GM19025 (cell line): ENCODE results near the gene PROKR2.

ENCODE experiments used
- ATAC-seq: cut with Tn5 transposase; IDR thresholded peaks from one replicate; pipeline ENCODE4 v1.9.1; 2021; ENCODE audit warnings: mild to moderate bottlenecking, low read depth, moderate library complexity; ENCODE audit not compliant: unreplicated experiment

The PROKR2 gene

GRCh38 chr20:5316188-5317158, at the start of gene PROKR2:
TSS of gene PROKR2 (minus strand) at chr20:5316954. CDS start at chr20:5314369, 2,585 bp downstream.
- ATAC-seq, result no peak

GRCh38 chr20:5364997-5365597, 48.3 kb upstream of the PROKR2 start:
- no peak for ATAC-seq

- no peak for ATAC-seq
Observed at GRCh38 chr20:5364136-5364821, 47.5 kb upstream of the PROKR2 start.

- ATAC-seq, result no peak
Observed at GRCh38 chr20:5362771-5363170, 46.0 kb upstream of the PROKR2 start.

GRCh38 chr20:5361176-5361575, 44.4 kb upstream of the PROKR2 start:
- no peak for ATAC-seq

- no peak for ATAC-seq
Observed at GRCh38 chr20:5357946-5358345, 41.2 kb upstream of the PROKR2 start.

GRCh38 chr20:5356941-5357340, 40.2 kb upstream of the PROKR2 start:
- no peak for ATAC-seq

- no peak for ATAC-seq
Observed at GRCh38 chr20:5354901-5355300, 38.1 kb upstream of the PROKR2 start.

- ATAC-seq, result no peak
Observed at GRCh38 chr20:5353624-5354496, 37.1 kb upstream of the PROKR2 start.

GRCh38 chr20:5349448-5349847, 32.7 kb upstream of the PROKR2 start:
- ATAC-seq, result no peak

- ATAC-seq, result no peak
Observed at GRCh38 chr20:5342021-5342420, 25.3 kb upstream of the PROKR2 start.

GRCh38 chr20:5331340-5331739, 14.6 kb upstream of the PROKR2 start:
- ATAC-seq, result no peak

GRCh38 chr20:5328268-5328667, 11.5 kb upstream of the PROKR2 start:
- ATAC-seq, result no peak

GRCh38 chr20:5327356-5327755, 10.6 kb upstream of the PROKR2 start:
- ATAC-seq, result no peak

- ATAC-seq, result no peak
Observed at GRCh38 chr20:5315807-5316187, 957 bp downstream of the PROKR2 start.

GRCh38 chr20:5313916-5314315, 2.8 kb downstream of the PROKR2 start:
- no peak for ATAC-seq

- no peak for ATAC-seq
Observed at GRCh38 chr20:5312518-5312917, 4.2 kb downstream of the PROKR2 start.

- ATAC-seq, result no peak
Observed at GRCh38 chr20:5309971-5310370, 6.8 kb downstream of the PROKR2 start.

- no peak for ATAC-seq
Observed at GRCh38 chr20:5298811-5299210, 17.9 kb downstream of the PROKR2 start.

GRCh38 chr20:5297280-5298004, 19.3 kb downstream of the PROKR2 start:
- ATAC-seq, result no peak
